ENCODE results near the gene SCN2B.

Gene SCN2B

GRCh38 chr11:118175031-118175992 is 1.1 kb downstream of the SCN2B start:
- DNase-seq (ENCODE audit: low read depth in 2 of 2) = no peak

GRCh38 chr11:118174006-118174567 is 2.4 kb downstream of the SCN2B start:
- no peak for DNase-seq (ENCODE audit: low read depth in 2 of 2)

- no peak for DNase-seq (ENCODE audit: low read depth in 2 of 2)
These were observed 4.1 kb downstream of the SCN2B start for GRCh38 chr11:118172356-118172755.

- DNase-seq (ENCODE audit: low read depth in 2 of 2) = peak; percentile 63 to 67
These were observed 5.0 kb downstream of the SCN2B start for GRCh38 chr11:118171269-118172062.

- no peak for DNase-seq (ENCODE audit: low read depth in 2 of 2)
These were observed 5.6 kb downstream of the SCN2B start for GRCh38 chr11:118170882-118171268.

- no peak for DNase-seq (ENCODE audit: low read depth in 2 of 2)
These were observed 6.2 kb downstream of the SCN2B start for GRCh38 chr11:118170231-118170630.

- DNase-seq (ENCODE audit: low read depth in 2 of 2) = no peak
These were observed 6.9 kb downstream of the SCN2B start for GRCh38 chr11:118169300-118170140.

GRCh38 chr11:118168751-118169150 is 7.7 kb downstream of the SCN2B start:
- no peak for DNase-seq (ENCODE audit: low read depth in 2 of 2)

- no peak for DNase-seq (ENCODE audit: low read depth in 2 of 2)
These were observed 8.1 kb downstream of the SCN2B start for GRCh38 chr11:118168316-118168715.

GRCh38 chr11:118167906-118168305 is 8.5 kb downstream of the SCN2B start:
- no peak for DNase-seq (ENCODE audit: low read depth in 2 of 2)

GRCh38 chr11:118167253-118167652 is 9.2 kb downstream of the SCN2B start:
- DNase-seq (ENCODE audit: low read depth in 2 of 2) = no peak

- DNase-seq (ENCODE audit: low read depth in 2 of 2) = no peak
These were observed 9.8 kb downstream of the SCN2B start for GRCh38 chr11:118166641-118167040.

GRCh38 chr11:118164885-118165284 is 11.6 kb downstream of the SCN2B start:
- no peak for DNase-seq (ENCODE audit: low read depth in 2 of 2)

GRCh38 chr11:118163494-118163893 is 12.9 kb downstream of the SCN2B start:
- DNase-seq (ENCODE audit: low read depth in 2 of 2) = no peak

- no peak for DNase-seq (ENCODE audit: low read depth in 2 of 2)
These were observed 13.6 kb downstream of the SCN2B start for GRCh38 chr11:118162846-118163245.

- DNase-seq (ENCODE audit: low read depth in 2 of 2) = no peak
These were observed 14.7 kb downstream of the SCN2B start for GRCh38 chr11:118161786-118162185.

- no peak for DNase-seq (ENCODE audit: low read depth in 2 of 2)
These were observed 19.1 kb downstream of the SCN2B start for GRCh38 chr11:118157186-118157895.

- no peak for DNase-seq (ENCODE audit: low read depth in 2 of 2)
These were observed 19.8 kb downstream of the SCN2B start for GRCh38 chr11:118156531-118157185.

- DNase-seq (ENCODE audit: low read depth in 2 of 2) = no peak
These were observed 20.5 kb downstream of the SCN2B start for GRCh38 chr11:118155776-118156530.

GRCh38 chr11:118154641-118155040 is 21.8 kb downstream of the SCN2B start:
- DNase-seq (ENCODE audit: low read depth in 2 of 2) = no peak
